Non-pigmented ciliary epithelial cell (primary cell): Measurements from ENCODE around the gene CTNNA2.

Source experiments
- DNase-seq: peaks from one replicate; pipeline ENCODE4 v3.0.0-alpha.2; 2010; ENCODE audit warnings: low read depth

CTNNA2 gene

DNA sequence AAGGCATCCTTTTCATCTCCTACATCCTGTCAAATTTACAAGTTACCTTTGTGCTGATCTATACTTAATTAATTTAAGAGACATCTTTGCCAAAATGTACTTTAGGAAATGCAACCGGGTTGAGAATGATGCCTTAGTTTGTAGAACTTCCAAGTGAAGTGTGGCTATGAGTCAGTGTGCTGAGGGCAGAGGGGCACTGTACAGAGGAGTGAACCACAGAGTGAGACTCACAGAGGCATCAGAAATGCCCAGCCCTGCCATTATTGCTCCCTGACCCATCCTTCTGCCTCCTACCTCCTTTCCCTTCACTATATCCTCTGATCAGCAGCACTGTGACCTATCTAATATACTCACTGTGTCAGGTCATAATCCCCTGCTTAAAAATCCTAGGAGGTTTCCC, 471.6 kb downstream of the CTNNA2 start:
- DNase-seq: no peak

DNA sequence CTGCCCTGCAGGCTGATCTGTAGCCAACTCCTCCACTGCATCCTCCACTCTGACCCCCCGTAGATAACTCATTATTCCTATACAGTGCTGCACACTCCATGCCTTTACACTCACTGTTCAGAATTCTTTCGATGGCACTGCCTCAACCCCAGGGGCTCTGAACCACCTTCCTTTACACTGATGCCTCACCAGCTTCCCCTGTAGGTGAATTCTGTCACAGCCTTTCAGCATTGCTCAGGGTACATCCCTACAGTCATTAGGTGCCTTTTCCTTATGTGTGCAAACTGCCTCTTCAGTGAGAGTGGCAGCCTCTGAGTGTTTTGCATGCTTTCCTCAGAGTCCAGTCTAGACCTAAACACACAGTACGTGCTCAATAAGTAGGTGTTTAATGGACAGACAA, 472.3 kb downstream of the CTNNA2 start:
- DNase-seq: no peak

DNA sequence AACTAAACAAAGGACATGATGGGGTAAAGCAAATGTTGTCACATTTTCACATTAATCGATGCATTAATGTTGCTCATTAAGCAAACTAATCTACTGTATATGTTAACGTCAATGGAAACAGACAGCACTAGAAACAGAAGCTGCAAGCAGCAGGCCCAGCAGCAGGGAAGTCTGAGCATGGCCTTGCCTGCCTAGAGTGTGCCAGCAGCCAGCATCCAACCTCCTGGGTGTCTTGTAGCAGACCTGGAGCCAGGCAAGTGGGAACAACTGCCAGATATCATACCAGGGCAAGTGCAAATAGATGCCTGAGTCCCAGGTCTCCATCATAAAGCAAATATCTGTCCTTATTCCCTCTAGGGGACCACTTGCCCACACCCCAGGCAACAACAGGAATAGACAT, 472.7 kb downstream of the CTNNA2 start:
- no peak for DNase-seq

DNA sequence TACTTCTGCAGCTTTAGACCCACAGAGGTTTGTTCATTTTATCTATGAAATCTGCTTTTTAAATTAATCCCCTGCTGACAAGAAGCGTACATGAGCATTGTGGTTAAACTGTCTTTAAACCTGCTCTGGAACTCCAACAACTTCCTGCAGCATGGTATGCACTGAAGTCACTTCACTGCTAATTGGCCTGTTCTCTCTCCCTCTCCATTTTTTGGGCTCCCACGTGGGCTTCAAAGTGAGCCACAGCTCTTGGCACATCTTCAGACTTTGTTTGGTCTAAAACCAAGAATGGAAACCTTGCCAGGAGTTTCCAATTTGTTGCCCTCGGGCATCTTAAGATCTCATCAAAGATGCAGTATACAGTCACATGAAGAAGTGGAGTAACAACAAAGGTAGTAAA, 480.3 kb downstream of the CTNNA2 start:
- no peak for DNase-seq

GRCh38 chr2:79994161-79994560, 481.3 kb downstream of the CTNNA2 start:
- DNase-seq: no peak

DNA sequence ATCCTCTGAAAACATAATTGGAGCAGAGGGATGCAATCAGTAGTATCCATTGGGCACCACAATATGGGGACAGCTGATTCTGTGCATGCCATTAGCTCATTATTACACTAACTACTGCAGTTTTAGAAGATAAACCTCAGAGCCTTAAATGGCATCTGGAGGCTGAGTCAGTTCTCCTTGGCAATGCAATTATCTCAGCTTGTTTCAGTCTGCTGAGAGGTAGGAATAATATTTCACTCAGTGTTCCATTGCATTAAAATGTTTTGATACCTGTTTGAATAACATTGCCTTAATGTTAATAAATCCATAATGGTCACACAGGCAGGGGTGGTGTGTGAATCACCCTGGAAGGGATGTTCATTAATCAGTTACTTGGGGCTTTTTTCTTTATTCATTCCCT, 482.1 kb downstream of the CTNNA2 start:
- DNase-seq: no peak

GRCh38 chr2:79996709-79997108, 483.9 kb downstream of the CTNNA2 start:
- no peak for DNase-seq

- DNase-seq: no peak
Observed at GRCh38 chr2:80001701-80002101, 488.9 kb downstream of the CTNNA2 start.

- no peak for DNase-seq
Observed at GRCh38 chr2:80002112-80002511, 489.3 kb downstream of the CTNNA2 start.

DNA sequence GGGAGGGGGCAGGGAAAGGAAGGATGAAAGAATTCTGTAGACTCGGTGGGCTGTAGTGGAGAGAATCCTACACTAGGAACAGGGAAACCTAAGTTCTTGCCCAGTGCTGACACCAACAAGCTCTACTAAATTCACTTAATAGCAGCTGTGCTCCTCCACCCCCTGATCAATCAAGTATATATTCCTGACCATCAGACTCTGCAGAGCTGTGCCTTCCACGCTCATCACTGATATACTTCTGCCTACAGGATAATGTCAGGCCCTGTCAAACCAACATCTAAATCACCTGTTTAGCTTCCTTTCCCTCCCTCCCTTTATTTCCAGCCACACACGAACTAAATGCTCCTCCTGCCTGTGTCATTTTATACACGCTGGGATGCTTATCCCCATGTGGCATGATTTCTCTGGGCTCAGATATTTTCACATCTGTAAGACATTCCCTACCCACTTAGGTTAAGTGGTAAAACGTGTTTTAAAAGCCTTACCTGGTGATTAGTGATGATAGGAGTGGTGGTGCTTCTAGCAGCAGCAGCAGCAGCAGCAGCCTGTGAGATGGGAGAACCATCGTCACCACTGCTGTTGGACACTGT, 489.8 kb downstream of the CTNNA2 start:
- DNase-seq: no peak

- no peak for DNase-seq
Observed at GRCh38 chr2:80007777-80008503, 495.1 kb downstream of the CTNNA2 start.

- DNase-seq: no peak
Observed at GRCh38 chr2:80008596-80008995, 495.7 kb downstream of the CTNNA2 start.

DNA sequence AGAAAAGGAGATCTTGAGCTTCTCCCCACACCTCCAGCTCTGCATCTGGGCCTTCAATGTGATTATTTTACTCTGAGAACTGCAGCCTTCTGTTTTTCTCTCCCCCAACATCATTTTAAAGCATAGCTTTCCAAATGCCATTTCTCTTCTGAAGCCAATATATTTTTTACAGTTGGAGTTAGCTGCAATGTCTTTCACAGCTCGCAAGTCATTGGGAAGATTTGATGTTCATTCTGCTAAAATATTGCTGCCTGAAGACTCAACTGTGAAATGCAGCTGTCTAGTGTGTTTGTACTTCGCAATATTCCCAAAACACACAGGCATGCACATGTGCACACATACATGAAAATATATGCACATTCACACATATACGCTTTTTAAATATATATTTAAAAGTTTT, 496.4 kb downstream of the CTNNA2 start:
- DNase-seq: no peak

GRCh38 chr2:80012061-80012460, 499.2 kb downstream of the CTNNA2 start:
- no peak for DNase-seq

DNA sequence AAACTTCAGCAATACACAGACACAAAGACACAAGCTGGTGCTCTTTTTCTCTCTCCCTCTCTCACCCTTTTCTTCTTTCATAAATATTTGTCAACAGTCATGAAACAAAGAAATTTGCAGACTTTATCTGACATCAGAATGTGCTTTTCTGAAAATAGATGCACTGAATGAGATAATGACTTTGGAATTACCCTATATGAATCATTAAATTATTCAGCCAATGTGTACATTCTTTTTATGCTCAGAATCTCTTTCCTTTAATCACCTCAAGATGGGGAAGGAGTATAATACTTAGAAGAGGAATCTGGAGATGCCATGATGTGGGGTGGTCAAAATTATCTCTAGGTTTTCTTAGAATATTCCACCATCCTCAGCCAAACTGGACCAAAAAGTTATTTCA, 501.8 kb downstream of the CTNNA2 start:
- no peak for DNase-seq

DNA sequence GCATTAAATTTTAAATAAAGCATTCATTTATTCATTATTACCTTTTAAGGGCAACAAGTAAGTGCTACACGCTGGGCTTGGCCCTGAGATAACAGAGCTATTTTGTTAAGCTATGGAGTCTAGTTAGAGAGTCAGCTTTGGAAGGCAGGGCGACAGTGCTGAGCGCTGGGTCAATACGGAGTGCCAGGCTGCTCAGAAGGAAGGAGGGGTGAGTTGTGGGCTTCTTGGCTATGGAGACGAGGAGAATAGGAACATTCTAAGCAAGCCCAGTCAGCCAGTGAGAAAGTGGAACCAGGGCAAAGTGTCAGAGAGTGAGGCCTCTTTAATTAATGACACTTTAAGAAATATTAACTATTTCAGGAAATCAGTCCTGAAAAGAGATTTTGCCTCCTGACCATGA, 503.3 kb downstream of the CTNNA2 start:
- no peak for DNase-seq

GRCh38 chr2:80019571-80020460, 507.0 kb downstream of the CTNNA2 start:
- no peak for DNase-seq

GRCh38 chr2:80022018-80022417, 509.2 kb downstream of the CTNNA2 start:
- DNase-seq: no peak

- DNase-seq: no peak
Observed at GRCh38 chr2:80026040-80026729, 513.3 kb downstream of the CTNNA2 start.

DNA sequence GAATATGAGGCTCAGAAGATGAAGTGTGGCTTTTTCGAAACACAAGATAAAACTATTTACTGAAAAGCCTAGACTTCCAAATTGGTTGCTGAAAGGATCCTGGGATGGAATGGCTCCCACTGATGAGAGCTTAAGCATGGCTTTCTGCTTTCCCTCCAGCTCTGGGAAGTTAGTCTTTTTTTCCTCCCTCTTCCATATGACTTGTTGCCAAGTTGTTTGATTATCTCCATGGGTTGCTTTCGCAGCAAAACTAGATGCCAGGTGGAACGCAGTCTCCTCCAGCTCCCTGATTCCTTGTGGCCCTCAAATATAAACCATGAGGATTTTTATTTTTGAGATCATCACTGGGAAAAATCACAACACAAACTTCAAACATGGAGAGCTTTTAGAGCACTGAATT, 515.2 kb downstream of the CTNNA2 start:
- no peak for DNase-seq

- no peak for DNase-seq
Observed at GRCh38 chr2:80028584-80028983, 515.7 kb downstream of the CTNNA2 start.

- DNase-seq: no peak
Observed at GRCh38 chr2:80030135-80030534, 517.3 kb downstream of the CTNNA2 start.
